Tibial artery (tissue), 4 donors: ENCODE data around the gene VSTM5.

ENCODE experiments used
- DNase-seq, 2 donors: peaks; one replicate each; pipeline ENCODE4 v3.0.0-alpha.2; 2019
- H3K27ac ChIP-seq, 2 donors: fragments of 200-600 bp; sonication (generic) in 1 of 2; 1 replicate in 1 of 2; 2 replicates in 1 of 2; pipeline ENCODE4 v1.5.1; 2018 to 2019; ENCODE audit warnings: mild to moderate bottlenecking in 1 of 2
- H3K27me3 ChIP-seq, 2 donors: fragments of 200-600 bp; sonication (generic) in 1 of 2; one replicate each; pipeline versions ENCODE4 v1.5.1 to v1.6.0; 2016 to 2019
- H3K36me3 ChIP-seq, 3 donors: fragments of 200-600 bp; sonication (generic) in 2 of 3; one replicate each; pipeline ENCODE4 v1.5.1; 2016 to 2019; ENCODE audit warnings: mild to moderate bottlenecking in 2 of 3
- H3K4me1 ChIP-seq, 4 donors: fragments of 200-600 bp; sonication (generic) in 2 of 4; 1 replicate in 3 of 4; 2 replicates in 1 of 4; pipeline ENCODE4 v1.5.1; 2016 to 2019
- H3K4me3 ChIP-seq, 2 donors: fragments of 200-600 bp; sonication (generic) in 1 of 2; 1 replicate in 1 of 2; 2 replicates in 1 of 2; pipeline ENCODE4 v1.5.1; 2018 to 2019; ENCODE audit warnings: mild to moderate bottlenecking in 2 of 2
- H3K9me3 ChIP-seq, 3 donors: fragments of 200-600 bp; sonication (generic) in 1 of 3; one replicate each; pipeline ENCODE4 v1.5.1; 2016 to 2019
- CTCF ChIP-seq, 2 experiments: fragments of 200-600 bp in 1 of 2; fragments of 450-650 bp in 1 of 2; IDR thresholded peaks; one replicate each; pipeline ENCODE4 v1.5.1; 2017 to 2019; ENCODE audit warnings: antibody characterized with exemption in 2 of 2, mild to moderate bottlenecking in 1 of 2, moderate library complexity in 1 of 2
- intact Hi-C: fragments of 100-400 bp; cut with DNase I; formaldehyde crosslinking; loops from one replicate; pipeline ENCODE4 v1.15.0; 2023; ENCODE audit warnings: low total_unique reads

The VSTM5 gene

DNA sequence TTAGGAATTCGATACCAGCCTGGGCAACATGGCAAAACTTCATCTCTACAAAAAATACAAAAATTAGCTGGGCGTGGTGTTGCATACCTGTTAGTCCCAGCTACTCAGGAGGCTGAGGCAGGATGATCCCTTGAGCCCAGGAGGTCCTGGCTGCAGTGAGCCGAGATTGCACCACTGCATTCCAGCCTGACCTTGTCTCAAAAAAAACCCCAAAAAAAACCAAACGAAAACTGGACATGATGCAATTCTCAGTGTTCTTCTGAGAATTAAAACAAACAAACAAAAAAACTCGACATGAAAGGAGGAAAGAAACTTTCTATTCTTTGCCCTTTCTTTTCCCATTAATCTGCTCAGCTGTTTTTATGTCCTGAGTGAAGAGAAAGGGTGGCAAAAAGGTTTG lies 58.9 kb downstream of the VSTM5 start:
- intact Hi-C loops, result no loop called here
- Histone ChIP-seq H3K4me1 (peaks cover 0 to 18% (median 16%) of the 10 kb centered on the region in 4 donors), H3K27me3 (no peaks in the 10 kb centered on the region), H3K9me3 (no peaks in the 10 kb centered on the region), H3K27ac (no peak overlapping the region), H3K4me3 (no peak overlapping the region), H3K36me3 (peaks cover 70 to 83% (median 74%) of the 10 kb centered on the region in 3 donors)
- TF ChIP-seq CTCF (IDR thresholded peaks at IDR 0.05), result no peak
- DNase-seq, result no peak

DNA sequence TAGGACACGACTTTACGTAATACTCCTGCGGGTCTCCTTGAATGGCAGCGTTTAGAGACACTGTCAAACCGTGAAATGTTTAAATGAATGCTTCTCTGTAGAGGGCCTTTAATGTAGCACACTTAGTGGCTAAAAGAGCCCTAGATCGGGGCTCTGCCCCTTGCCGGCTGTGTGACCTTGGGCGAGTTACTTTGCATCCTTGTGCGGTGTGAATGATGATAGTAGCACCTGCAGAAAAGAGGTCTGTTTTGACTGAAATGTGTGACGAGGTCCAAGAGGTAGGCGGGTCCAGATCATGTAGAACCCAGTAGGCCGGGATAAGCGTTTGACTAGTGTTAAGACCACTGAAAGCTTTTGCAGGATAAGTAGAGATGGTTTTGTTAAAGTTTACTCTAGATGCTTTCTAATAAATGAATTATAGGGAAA lies 65.5 kb downstream of the VSTM5 start:
- DNase-seq, result no peak
- Histone ChIP-seq H3K4me3 (peak overlapping the region; percentile 91 to 92), H3K27me3 (no peaks in the 10 kb centered on the region), H3K4me1 (peaks cover 0 to 37% (median 27%) of the 10 kb centered on the region in 4 donors), H3K9me3 (no peaks in the 10 kb centered on the region), H3K36me3 (peaks cover 8 to 17% (median 10%) of the 10 kb centered on the region in 3 donors), H3K27ac (peak overlapping the region; percentile 89 to 95)
- intact Hi-C loops, result loop anchor here (2.0 kb wide), 1 partner anchor 42 kb away; no protein-coding TSS in a partner anchor
- TF ChIP-seq CTCF (IDR thresholded peaks at IDR 0.05), result no peak

DNA sequence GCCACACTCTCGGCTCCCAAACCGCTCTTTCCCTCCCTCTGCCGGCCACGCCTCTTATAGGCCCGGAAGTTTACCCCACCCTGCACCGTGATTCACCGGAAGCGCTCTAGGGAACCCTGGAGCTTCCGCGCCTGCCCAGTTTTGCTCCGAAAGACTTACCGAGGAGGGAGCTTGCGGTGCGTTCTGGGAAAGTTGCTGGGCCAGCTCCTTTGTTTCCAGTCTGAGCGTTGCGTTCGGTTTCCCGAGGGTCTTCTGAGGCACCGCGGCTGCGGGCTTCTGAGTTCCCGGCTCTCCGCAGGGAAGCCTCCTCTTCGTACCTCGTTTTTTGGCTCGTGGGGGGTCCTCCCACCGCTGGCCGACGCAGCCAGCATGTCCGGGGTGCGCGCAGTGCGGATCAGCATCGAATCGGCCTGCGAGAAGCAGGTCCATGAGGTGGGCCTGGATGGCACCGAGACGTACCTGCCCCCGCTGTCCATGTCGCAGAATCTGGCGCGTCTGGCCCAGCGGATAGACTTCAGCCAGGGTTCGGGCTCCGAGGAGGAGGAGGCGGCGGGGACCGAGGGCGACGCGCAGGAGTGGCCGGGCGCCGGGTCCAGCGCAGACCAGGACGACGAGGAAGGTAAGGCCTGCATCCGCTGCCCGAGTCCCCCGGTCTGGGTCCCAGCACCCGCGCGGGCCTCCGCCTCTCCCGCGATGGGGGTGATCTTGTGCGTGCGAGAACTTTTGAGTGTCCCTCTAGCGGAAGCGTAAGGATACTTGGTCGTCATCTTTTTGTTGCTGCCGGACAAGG lies 66.1 kb downstream of the VSTM5 start, which contains the start of gene MED17:
Gene MED17 (plus strand): TSS at position 138 of the 790 bp plus-strand sequence. CDS start 232 bp downstream, at position 370.
- peak; percentile 41 to 44 for TF ChIP-seq CTCF (IDR thresholded peaks at IDR 0.05)
- Histone ChIP-seq H3K36me3 (peaks cover 2 to 11% (median 8%) of the 10 kb centered on the region in 3 donors), H3K4me3 (peak within 1 kb of the TSS; percentile 91 to 92), H3K4me1 (peaks cover 0 to 37% (median 25%) of the 10 kb centered on the region in 4 donors), H3K27me3 (no peaks in the 10 kb centered on the region), H3K27ac (peak within 1 kb of the TSS; percentile 89 to 95), H3K9me3 (no peaks in the 10 kb centered on the region)
- peak; percentile 93 to 95 for DNase-seq
- intact Hi-C loops, result loop anchor here (2.0 kb wide), 1 partner anchor 42 kb away; no protein-coding TSS in a partner anchor

DNA sequence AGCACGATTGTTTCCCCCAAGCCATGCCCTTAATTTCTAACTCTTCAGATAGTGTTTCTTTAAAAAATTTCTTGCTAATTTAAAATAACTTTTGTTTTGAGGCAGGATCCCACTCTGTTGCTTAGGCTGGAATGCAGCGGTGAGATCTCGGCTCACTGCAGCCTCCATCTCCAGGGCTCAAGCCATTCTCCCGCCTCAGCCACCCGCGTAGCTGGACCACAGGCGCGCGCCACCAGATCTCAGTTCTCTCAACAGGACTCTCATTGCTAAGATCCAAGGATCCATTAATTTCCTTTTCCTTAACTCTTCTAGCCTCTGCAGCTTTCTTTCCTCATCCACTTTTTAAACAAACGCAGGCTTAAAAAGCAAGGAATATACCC lies 66.7 kb downstream of the VSTM5 start:
- Histone ChIP-seq H3K4me1 (peaks cover 0 to 37% (median 25%) of the 10 kb centered on the region in 4 donors), H3K27ac (peak overlapping the region; percentile 89 to 95), H3K4me3 (peak overlapping the region; percentile 91 to 92), H3K27me3 (no peaks in the 10 kb centered on the region), H3K36me3 (peaks cover 0 to 8% (median 6%) of the 10 kb centered on the region in 3 donors), H3K9me3 (no peaks in the 10 kb centered on the region)
- intact Hi-C loops, result loop anchor here (2.0 kb wide), 1 partner anchor 41 kb away; no protein-coding TSS in a partner anchor
- TF ChIP-seq CTCF (IDR thresholded peaks at IDR 0.05), result no peak
- DNase-seq, result no peak

GRCh38 chr11:93783362-93783761 lies 67.1 kb downstream of the VSTM5 start:
- intact Hi-C loops, result no loop called here

More at GRCh38 chr11:93783362-93783761, 67.1 kb downstream of the VSTM5 start:
- H3K4me1 ChIP-seq, result peaks cover 0 to 37% (median 25%) of the 10 kb centered on the region in 4 donors
- H3K36me3 ChIP-seq, result peaks cover 0 to 6% (median 2%) of the 10 kb centered on the region in 3 donors
- peak overlapping the region; percentile 89 to 95 for H3K27ac ChIP-seq
- H3K9me3 ChIP-seq, result no peaks in the 10 kb centered on the region
- DNase-seq, result no peak
- no peaks in the 10 kb centered on the region for H3K27me3 ChIP-seq
- peak overlapping the region; percentile 91 to 92 for H3K4me3 ChIP-seq
- TF ChIP-seq CTCF (IDR thresholded peaks at IDR 0.05), result no peak
